OCI-LY1 (cell line): ENCODE measurements around the gene RAP1B.
"Not testable (repeated sequence)": the region's sequence is repeated elsewhere in the genome, so short reads cannot be mapped to it uniquely, and the experiment has no call there.

Source experiments
- EZH2 ChIP-seq: fragments of 200-600 bp; sonication (generic), shearing (Covaris generic); IDR thresholded peaks from 2 replicates; pipeline ENCODE4 v1.8.0; 2017; ENCODE audit warnings: borderline replicate concordance, mixed run types, mild to moderate bottlenecking, antibody characterized with exemption, low read length, moderate library complexity, mixed read lengths
- TF ChIP-seq, protein P1 (sequence below): fragments of 200-600 bp; sonication (generic), shearing (Covaris generic); IDR thresholded peaks from 2 replicates; pipeline ENCODE4 v1.5.1; 2017; ENCODE audit warnings: mild to moderate bottlenecking, antibody characterized with exemption, low read length, moderate library complexity, mixed read lengths

- TF ChIP-seq, protein P1, sequence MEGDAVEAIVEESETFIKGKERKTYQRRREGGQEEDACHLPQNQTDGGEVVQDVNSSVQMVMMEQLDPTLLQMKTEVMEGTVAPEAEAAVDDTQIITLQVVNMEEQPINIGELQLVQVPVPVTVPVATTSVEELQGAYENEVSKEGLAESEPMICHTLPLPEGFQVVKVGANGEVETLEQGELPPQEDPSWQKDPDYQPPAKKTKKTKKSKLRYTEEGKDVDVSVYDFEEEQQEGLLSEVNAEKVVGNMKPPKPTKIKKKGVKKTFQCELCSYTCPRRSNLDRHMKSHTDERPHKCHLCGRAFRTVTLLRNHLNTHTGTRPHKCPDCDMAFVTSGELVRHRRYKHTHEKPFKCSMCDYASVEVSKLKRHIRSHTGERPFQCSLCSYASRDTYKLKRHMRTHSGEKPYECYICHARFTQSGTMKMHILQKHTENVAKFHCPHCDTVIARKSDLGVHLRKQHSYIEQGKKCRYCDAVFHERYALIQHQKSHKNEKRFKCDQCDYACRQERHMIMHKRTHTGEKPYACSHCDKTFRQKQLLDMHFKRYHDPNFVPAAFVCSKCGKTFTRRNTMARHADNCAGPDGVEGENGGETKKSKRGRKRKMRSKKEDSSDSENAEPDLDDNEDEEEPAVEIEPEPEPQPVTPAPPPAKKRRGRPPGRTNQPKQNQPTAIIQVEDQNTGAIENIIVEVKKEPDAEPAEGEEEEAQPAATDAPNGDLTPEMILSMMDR = not testable (repeated sequence)
- TF ChIP-seq EZH2 = not testable (repeated sequence)
These were observed 26.7 kb downstream of the RAP1B start for GRCh38 chr12:68637439-68637838.
